Measurements from ENCODE around the gene MEPE. TPM values are rescaled to one million over a fixed set of nuclear protein-coding genes. Genes with fewer than 3 reads are reported as not detected.

The MEPE gene
- total RNA-seq, 4 donors from 2014 or later, result not detected

GRCh38 chr4:87895964-87896621 is 63.3 kb downstream of the MEPE start:
- no peak for TF ChIP-seq CTCF (IDR thresholded peaks at IDR 0.05)
- DNase-seq (ENCODE audit: low spot score), result no peak
- ATAC-seq (ENCODE audit: low FRiP score), result peak; percentile 64

Other genes with a start within 250 kb of the MEPE start
- gene DSPP, start 224.4 kb upstream of the MEPE start, total RNA-seq, result not detected
- not detected for gene DMP1, start 182.7 kb upstream of the MEPE start, total RNA-seq
- gene IBSP, start 33.4 kb upstream of the MEPE start, total RNA-seq, result not detected
- 1,000 to 10,000 TPM in 1 of 4 donors, 10 to 100 TPM in 1, 1 to 10 TPM in 2; 7.9 to 1,073 (median 45.8) TPM for gene SPP1, start 142.7 kb downstream of the MEPE start, total RNA-seq
- gene PKD2, start 174.7 kb downstream of the MEPE start, total RNA-seq, result 100 to 1,000 TPM in 1 of 4 donors, 10 to 100 TPM in 3; 66.5 to 130 (median 88.6) TPM

Data from omental fat pad (tissue), 4 donors.